ENCODE data around the gene TMEM8B. TPM values are rescaled to one million over a fixed set of nuclear protein-coding genes. Genes with fewer than 3 reads are reported as not detected.
A peak's percentile ranks its signal among the peaks of the same experiment; 100 is the strongest.

The TMEM8B gene
- polyA plus RNA-seq, 3 donors = 2.6 to 11.6 (median 3.8) TPM

GRCh38 chr9:35906923-35907699, 78.1 kb downstream of the TMEM8B start:
- intact Hi-C loops (cut with micrococcal nuclease) = no loop called here
- no peak overlapping the region for H3K9ac ChIP-seq (ENCODE audit: insufficient read depth, low read length, poor library complexity, severe bottlenecking)
- H3K27ac ChIP-seq (ENCODE audit: low read depth in 1 of 2, low read length in 2 of 2) = no peak overlapping the region
- no peaks in the 10 kb centered on the region for H4K20me1 ChIP-seq (ENCODE audit: insufficient read depth, low read length)
- Mint-ChIP-seq H3K36me3 (no peaks in the 10 kb centered on the region), H3K27ac (no peak overlapping the region), H3K9me3 (peaks cover 0 to 2% (median 0%) of the 10 kb centered on the region in 7 donors), H3K27me3 (ENCODE audit: low read depth in 3 of 3) (peaks cover 0 to 13% (median 10%) of the 10 kb centered on the region in 3 donors), H3K4me3 (no peak overlapping the region), H3K4me1 (peaks cover 43% of the 10 kb centered on the region)
- DNase-seq = no peak
- H3K4me1 ChIP-seq (ENCODE audit: control insufficient read depth in 1 of 2, insufficient read depth in 2 of 2, low read length in 2 of 2) = peaks cover 38 to 40% of the 10 kb centered on the region in 2 donors
- H3K27me3 ChIP-seq (ENCODE audit: control insufficient read depth in 2 of 2, insufficient read depth in 2 of 2, low read length in 2 of 2) = no peaks in the 10 kb centered on the region
- H3K4me2 ChIP-seq (replicated peaks; ENCODE audit: extremely low read depth, low read length, poor library complexity, severe bottlenecking) = no peak overlapping the region
- H3K4me3 ChIP-seq (replicated peaks in 1 of 3; ENCODE audit: low read depth in 2 of 3, low read length in 3 of 3) = no peak overlapping the region
- no peaks in the 10 kb centered on the region for H3K79me2 ChIP-seq (ENCODE audit: insufficient read depth, low read length)
- WGBS (ENCODE audit: insufficient coverage) = 89% methylated on average over 13 of the region's 14 CpGs
- H3K9me3 ChIP-seq (replicated peaks in 1 of 2; ENCODE audit: control insufficient read depth in 1 of 2, insufficient read depth in 1 of 2, low read length in 2 of 2) = no peaks in the 10 kb centered on the region
- no peak overlapping the region for H2AFZ ChIP-seq (ENCODE audit: insufficient read depth, low read depth, low read length, poor library complexity, severe bottlenecking)
- TF ChIP-seq, protein P1, sequence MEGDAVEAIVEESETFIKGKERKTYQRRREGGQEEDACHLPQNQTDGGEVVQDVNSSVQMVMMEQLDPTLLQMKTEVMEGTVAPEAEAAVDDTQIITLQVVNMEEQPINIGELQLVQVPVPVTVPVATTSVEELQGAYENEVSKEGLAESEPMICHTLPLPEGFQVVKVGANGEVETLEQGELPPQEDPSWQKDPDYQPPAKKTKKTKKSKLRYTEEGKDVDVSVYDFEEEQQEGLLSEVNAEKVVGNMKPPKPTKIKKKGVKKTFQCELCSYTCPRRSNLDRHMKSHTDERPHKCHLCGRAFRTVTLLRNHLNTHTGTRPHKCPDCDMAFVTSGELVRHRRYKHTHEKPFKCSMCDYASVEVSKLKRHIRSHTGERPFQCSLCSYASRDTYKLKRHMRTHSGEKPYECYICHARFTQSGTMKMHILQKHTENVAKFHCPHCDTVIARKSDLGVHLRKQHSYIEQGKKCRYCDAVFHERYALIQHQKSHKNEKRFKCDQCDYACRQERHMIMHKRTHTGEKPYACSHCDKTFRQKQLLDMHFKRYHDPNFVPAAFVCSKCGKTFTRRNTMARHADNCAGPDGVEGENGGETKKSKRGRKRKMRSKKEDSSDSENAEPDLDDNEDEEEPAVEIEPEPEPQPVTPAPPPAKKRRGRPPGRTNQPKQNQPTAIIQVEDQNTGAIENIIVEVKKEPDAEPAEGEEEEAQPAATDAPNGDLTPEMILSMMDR (IDR thresholded peaks at IDR 0.05) = no peak
- H3K36me3 ChIP-seq (replicated peaks in 1 of 2; ENCODE audit: control insufficient read depth in 1 of 2, insufficient read depth in 2 of 2, low read length in 2 of 2) = no peaks in the 10 kb centered on the region

DNA sequence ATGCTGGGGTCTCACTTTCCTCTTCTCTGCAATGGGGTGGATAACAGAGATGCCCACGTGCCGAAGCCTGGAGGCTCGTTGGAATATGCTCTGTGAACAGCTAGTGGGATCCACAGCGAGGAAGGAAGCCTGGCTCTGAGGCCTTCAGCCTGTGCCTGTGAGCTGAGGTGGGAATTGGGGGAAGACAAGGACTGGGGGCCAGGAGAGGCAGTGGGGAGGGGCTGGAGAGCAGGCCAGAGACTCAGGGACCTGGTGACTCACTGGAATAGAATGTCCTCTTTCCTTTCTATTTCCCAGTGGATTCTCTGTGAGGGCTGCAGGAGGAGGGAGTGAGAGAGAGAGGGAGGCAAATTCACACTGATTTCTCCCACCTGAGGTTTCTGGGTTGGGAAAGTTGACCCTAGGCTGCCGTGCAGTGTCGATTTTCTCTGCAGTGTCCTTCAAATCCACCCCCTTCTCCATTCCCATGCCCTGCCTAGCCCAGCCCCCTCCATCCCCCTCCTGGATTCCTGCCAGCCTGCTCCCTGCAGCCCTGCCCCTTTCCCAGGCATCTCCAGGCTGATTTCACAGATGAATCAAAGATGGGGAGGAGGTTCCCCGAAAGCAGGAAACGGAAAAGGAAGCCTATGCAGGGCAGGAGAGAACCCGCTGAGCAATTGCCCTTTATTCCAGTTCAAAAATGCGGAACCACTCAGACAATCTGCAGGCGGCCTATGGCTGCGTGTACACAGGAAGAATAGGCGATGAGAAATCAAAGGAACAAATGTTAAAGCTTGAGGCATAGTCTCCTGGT, 78.9 kb downstream of the TMEM8B start:
- Histone ChIP-seq H3K79me2 (ENCODE audit: insufficient read depth, low read length) (no peaks in the 10 kb centered on the region), H3K36me3 (replicated peaks in 1 of 2; ENCODE audit: control insufficient read depth in 1 of 2, insufficient read depth in 2 of 2, low read length in 2 of 2) (no peaks in the 10 kb centered on the region), H2AFZ (ENCODE audit: insufficient read depth, low read depth, low read length, poor library complexity, severe bottlenecking) (peak overlapping the region; percentile 42), H3K9ac (ENCODE audit: insufficient read depth, low read length, poor library complexity, severe bottlenecking) (no peak overlapping the region), H3K9me3 (replicated peaks in 1 of 2; ENCODE audit: control insufficient read depth in 1 of 2, insufficient read depth in 1 of 2, low read length in 2 of 2) (no peaks in the 10 kb centered on the region), H3K4me2 (replicated peaks; ENCODE audit: extremely low read depth, low read length, poor library complexity, severe bottlenecking) (peak overlapping the region; percentile 55), H3K27me3 (ENCODE audit: control insufficient read depth in 2 of 2, insufficient read depth in 2 of 2, low read length in 2 of 2) (no peaks in the 10 kb centered on the region), H3K4me3 (replicated peaks in 1 of 3; ENCODE audit: low read depth in 2 of 3, low read length in 3 of 3) (peak overlapping the region in 1 of 3 experiments; percentile 43), H3K27ac (ENCODE audit: low read depth in 1 of 2, low read length in 2 of 2) (peak overlapping the region in 1 of 2 donors; percentile 49), H4K20me1 (ENCODE audit: insufficient read depth, low read length) (no peaks in the 10 kb centered on the region), H3K4me1 (ENCODE audit: control insufficient read depth in 1 of 2, insufficient read depth in 2 of 2, low read length in 2 of 2) (peaks cover 38 to 40% of the 10 kb centered on the region in 2 donors)
- TF ChIP-seq, protein P1 (IDR thresholded peaks at IDR 0.05) = no peak
- 13% methylated on average over 8 of the region's 13 CpGs for WGBS (ENCODE audit: insufficient coverage)
- Mint-ChIP-seq H3K27me3 (ENCODE audit: low read depth in 3 of 3) (peaks cover 0 to 9% (median 8%) of the 10 kb centered on the region in 3 donors), H3K36me3 (no peaks in the 10 kb centered on the region), H3K9me3 (peaks cover 0 to 2% (median 0%) of the 10 kb centered on the region in 7 donors), H3K4me1 (peaks cover 43% of the 10 kb centered on the region), H3K4me3 (peak overlapping the region in 1 of 2 donors; percentile 33), H3K27ac (peak overlapping the region in 2 of 7 donors; percentile 9 to 52)
- intact Hi-C loops (cut with micrococcal nuclease) = no loop called here
- DNase-seq = peak; percentile 52 to 70 (median 54)
